ENCODE data around the gene KIR3DL2.
"Not testable (repeated sequence)": the region's sequence is repeated elsewhere in the genome, so short reads cannot be mapped to it uniquely, and the experiment has no call there.

KIR3DL2 gene

GRCh38 chr19:54850061-54850640 lies at the start of gene KIR3DL2:
KIR3DL2 (plus strand) TSS chr19:54850443; CDS start chr19:54850476, 33 bp downstream.
- not testable (repeated sequence) for DNase-seq (ENCODE audit: low read depth)

- DNase-seq (ENCODE audit: low read depth): peak; percentile 15
Observed at GRCh38 chr19:54803410-54803809, 46.8 kb upstream of the KIR3DL2 start, which contains the start of gene KIR2DL4. KIR2DL4 (plus strand) TSS chr19:54803610; CDS start chr19:54803652, 42 bp downstream.

- DNase-seq (ENCODE audit: low read depth): no peak
Observed at GRCh38 chr19:54804101-54804500, 46.1 kb upstream of the KIR3DL2 start.

- no peak for DNase-seq (ENCODE audit: low read depth)
Observed at GRCh38 chr19:54804571-54804970, 45.7 kb upstream of the KIR3DL2 start.

- no peak for DNase-seq (ENCODE audit: low read depth)
Observed at GRCh38 chr19:54805665-54806515, 44.4 kb upstream of the KIR3DL2 start.

GRCh38 chr19:54806516-54806838 lies 43.8 kb upstream of the KIR3DL2 start:
- no peak for DNase-seq (ENCODE audit: low read depth)

- DNase-seq (ENCODE audit: low read depth): not testable (repeated sequence)
Observed at GRCh38 chr19:54814571-54814970, 35.7 kb upstream of the KIR3DL2 start.

- not testable (repeated sequence) for DNase-seq (ENCODE audit: low read depth)
Observed at GRCh38 chr19:54816251-54816650, 34.0 kb upstream of the KIR3DL2 start, which contains the start of gene KIR3DL1. KIR3DL1 (plus strand) TSS chr19:54816468.

GRCh38 chr19:54817670-54818536 lies 32.3 kb upstream of the KIR3DL2 start:
- DNase-seq (ENCODE audit: low read depth): no peak

- not testable (repeated sequence) for DNase-seq (ENCODE audit: low read depth)
Observed at GRCh38 chr19:54824416-54824815, 25.8 kb upstream of the KIR3DL2 start.

GRCh38 chr19:54825326-54825725 lies 24.9 kb upstream of the KIR3DL2 start:
- not testable (repeated sequence) for DNase-seq (ENCODE audit: low read depth)

- not testable (repeated sequence) for DNase-seq (ENCODE audit: low read depth)
Observed at GRCh38 chr19:54828064-54828463, 22.2 kb upstream of the KIR3DL2 start.

GRCh38 chr19:54832496-54832895 lies 17.7 kb upstream of the KIR3DL2 start, which contains the start of gene KIR2DS4:
KIR2DS4 (plus strand) TSS chr19:54832676.
- DNase-seq (ENCODE audit: low read depth): not testable (repeated sequence)

- not testable (repeated sequence) for DNase-seq (ENCODE audit: low read depth)
Observed at GRCh38 chr19:54835126-54835525, 15.1 kb upstream of the KIR3DL2 start.

GRCh38 chr19:54837522-54837921 lies 12.7 kb upstream of the KIR3DL2 start:
- not testable (repeated sequence) for DNase-seq (ENCODE audit: low read depth)

GRCh38 chr19:54843171-54843570 lies 7.1 kb upstream of the KIR3DL2 start:
- DNase-seq (ENCODE audit: low read depth): not testable (repeated sequence)

- DNase-seq (ENCODE audit: low read depth): no peak
Observed at GRCh38 chr19:54850930-54851329, 687 bp downstream of the KIR3DL2 start.

- DNase-seq (ENCODE audit: low read depth): no peak
Observed at GRCh38 chr19:54851353-54851752, 1.1 kb downstream of the KIR3DL2 start.

- DNase-seq (ENCODE audit: low read depth): not testable (repeated sequence)
Observed at GRCh38 chr19:54855241-54855640, 5.0 kb downstream of the KIR3DL2 start.

- DNase-seq (ENCODE audit: low read depth): not testable (repeated sequence)
Observed at GRCh38 chr19:54858476-54858875, 8.2 kb downstream of the KIR3DL2 start.

- DNase-seq (ENCODE audit: low read depth): not testable (repeated sequence)
Observed at GRCh38 chr19:54859421-54859820, 9.2 kb downstream of the KIR3DL2 start.

- not testable (repeated sequence) for DNase-seq (ENCODE audit: low read depth)
Observed at GRCh38 chr19:54863459-54863858, 13.2 kb downstream of the KIR3DL2 start.

All from stimulated activated CD8-positive, alpha-beta memory T cell treated with anti-CD3 and anti-CD28 coated beads, Interleukin-12 subunit alpha, Interleukin-12 subunit beta, amount 100 ng/mL, for 4 hours (primary cell).